Right kidney (tissue), 1 donor: Measurements from ENCODE around the gene SCRN1.

ENCODE experiments used
- DNase-seq: peaks from one replicate; pipeline ENCODE4 v3.0.0-alpha.2; 2016

The SCRN1 gene

GRCh38 chr7:29889288-29889687 lies 100.3 kb downstream of the SCRN1 start:
- DNase-seq, result no peak

DNA sequence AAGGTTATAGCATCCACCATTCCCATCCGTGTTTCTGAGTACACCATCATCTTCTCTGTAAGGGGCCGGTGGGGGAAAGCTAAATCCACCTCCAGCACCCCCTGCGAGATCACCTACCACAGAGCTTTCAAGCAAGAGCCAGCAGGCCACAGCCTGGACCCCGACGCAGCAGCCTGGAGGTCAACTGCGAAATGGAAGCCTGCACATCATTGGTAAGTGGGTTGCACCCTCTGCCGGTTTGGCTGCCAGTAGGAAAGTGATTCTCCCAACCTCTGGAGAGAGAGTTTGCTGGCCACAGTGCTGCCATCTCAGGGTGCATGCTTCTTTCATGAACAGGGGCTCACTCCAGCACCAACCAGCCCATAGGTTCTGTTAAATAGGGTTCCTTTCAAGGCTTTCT lies 101.6 kb downstream of the SCRN1 start:
- no peak for DNase-seq

DNA sequence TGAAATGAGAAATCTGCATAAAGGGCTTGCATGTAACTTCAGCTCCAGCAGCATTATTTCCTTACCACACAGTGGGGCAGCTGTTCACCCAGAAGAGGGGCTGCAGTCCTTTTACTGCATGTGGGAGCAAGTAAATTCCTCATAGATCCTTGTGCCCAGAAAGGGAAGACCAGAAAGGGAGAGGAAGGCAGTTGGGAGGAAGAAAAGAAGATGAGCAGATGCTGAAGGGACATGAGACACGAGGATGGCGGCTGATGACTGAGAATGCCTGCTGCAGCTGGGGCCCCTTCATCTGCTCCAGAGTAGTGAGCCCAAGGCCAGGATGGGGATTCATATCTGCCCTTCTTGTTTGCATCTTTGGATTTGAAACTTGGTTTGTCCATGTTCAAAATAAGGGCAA lies 102.8 kb downstream of the SCRN1 start:
- DNase-seq, result no peak

- DNase-seq, result no peak
Observed at GRCh38 chr7:29885626-29886025, 104.0 kb downstream of the SCRN1 start.

GRCh38 chr7:29884399-29885272 lies 105.0 kb downstream of the SCRN1 start:
- DNase-seq, result peak; percentile 39

GRCh38 chr7:29883462-29884398 lies 105.9 kb downstream of the SCRN1 start:
- peak; percentile 47 for DNase-seq

DNA sequence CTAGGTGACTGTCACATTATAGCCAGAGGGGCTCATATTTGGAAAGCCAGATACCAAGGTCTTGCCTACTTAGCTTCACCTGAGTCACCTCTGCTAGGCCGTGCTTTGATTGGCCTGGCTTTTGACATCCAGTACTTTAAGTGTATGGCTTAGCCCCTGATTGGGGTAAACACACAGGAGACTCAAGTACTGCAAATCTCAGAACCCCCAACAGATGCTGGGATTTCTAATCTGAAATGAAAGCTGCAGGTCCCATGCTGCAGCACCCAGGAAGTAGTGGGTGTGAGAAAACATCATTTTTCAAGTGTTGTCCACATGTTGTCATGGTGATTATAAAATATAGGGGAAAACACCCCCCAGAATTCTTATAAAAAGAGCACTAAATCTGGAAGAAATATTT lies 107.1 kb downstream of the SCRN1 start:
- no peak for DNase-seq

GRCh38 chr7:29881724-29882123 lies 107.9 kb downstream of the SCRN1 start:
- DNase-seq, result no peak

- no peak for DNase-seq
Observed at GRCh38 chr7:29879609-29880008, 110.0 kb downstream of the SCRN1 start.

GRCh38 chr7:29878081-29878688 lies 111.4 kb downstream of the SCRN1 start:
- DNase-seq, result no peak

DNA sequence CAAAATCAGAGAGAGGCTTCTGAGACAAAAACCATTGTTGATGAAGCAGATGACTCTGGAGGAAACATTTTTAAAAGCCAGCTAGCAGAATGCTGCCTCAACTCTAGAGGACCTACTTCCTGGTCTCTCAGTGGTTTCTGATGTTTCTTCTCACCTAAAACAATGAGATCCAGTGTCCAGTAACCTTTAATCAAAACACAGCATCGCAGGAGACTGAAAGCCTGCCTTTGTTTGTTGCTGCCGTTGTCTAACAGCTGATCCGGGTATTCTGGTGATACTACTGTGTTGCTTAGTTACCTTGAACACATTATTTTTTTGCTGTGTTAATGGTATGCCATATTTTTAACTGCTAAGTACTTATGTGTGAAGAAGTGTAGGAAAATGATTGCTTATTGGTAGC lies 112.4 kb downstream of the SCRN1 start:
- no peak for DNase-seq

GRCh38 chr7:29875741-29876140 lies 113.9 kb downstream of the SCRN1 start:
- DNase-seq, result no peak

DNA sequence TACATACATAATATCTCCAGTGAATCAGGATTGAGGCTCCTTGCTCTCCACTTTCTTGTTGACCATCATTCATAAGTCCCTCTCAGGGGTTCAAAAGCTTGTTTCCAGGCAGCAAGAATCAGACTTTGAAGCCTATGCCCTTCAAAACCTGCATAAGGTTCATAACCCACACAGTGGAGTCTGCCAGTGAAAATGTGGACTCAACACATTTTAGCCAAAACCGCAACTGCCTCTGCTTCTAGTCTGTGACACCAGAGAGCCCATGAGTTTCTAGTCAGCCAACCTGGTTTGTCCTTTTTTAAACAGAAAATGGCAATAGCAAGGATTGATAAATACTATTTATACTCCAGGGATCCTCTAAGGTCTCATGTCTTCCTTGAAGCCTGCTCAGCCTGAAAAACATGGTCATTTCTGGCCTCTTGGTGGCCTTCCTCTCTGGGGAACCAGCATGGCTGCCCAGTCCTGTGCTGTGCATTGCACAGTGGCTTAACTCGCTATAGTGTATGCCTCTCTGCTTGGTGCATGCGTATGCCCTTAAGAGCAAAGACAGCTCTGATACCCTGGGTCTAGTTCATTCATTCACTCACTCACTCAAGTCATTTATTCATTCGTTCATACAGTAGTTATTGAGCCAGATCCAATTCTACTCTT lies 115.8 kb downstream of the SCRN1 start:
- no peak for DNase-seq

DNA sequence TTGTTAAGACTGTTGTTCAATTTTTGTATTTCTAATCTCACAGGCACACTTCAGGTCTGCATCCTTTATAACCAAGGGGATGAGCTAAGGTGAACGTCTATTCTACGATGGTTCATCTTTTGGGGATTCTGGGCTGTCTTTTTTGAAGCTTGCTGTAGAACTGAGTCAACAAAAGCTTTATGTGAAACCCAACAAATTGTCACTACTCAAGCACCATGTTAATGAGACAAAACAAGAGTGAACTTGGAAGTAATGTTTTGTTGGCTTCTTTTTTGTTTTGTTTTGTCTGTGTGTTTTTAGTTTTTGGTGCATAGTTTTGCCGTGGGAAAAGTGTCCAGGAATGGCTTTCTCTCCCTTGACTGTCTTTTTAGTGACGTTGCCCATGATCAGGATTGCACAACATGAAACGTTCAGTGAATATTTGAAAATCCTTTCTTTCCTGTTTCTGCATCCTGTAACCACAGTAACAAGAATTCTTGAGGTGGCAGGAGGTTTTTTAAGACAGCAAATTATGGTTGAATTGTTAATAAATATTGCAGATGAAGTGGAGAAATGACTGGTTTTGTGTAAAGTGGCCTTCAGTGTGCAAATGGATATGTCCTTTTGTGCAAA lies 117.7 kb downstream of the SCRN1 start:
- DNase-seq, result no peak
